ENCODE measurements around the gene PRR16.

GRCh38 chr5:120512068-120512467 is 48.0 kb downstream of the PRR16 start:
- no peak for TF ChIP-seq CTCF (IDR thresholded peaks at IDR 0.05)
- TF ChIP-seq PHF8 (IDR thresholded peaks at IDR 0.05; ENCODE audit: borderline replicate concordance, low read depth): no peak
- no peak for TF ChIP-seq EP300 (IDR thresholded peaks at IDR 0.05)
- TF ChIP-seq MAX (IDR thresholded peaks at IDR 0.05): no peak
- TF ChIP-seq HOXA7 (CRISPR knock-in tag; IDR thresholded peaks at IDR 0.05): no peak
- no peak for TF ChIP-seq HMGXB4 (CRISPR knock-in tag; IDR thresholded peaks at IDR 0.05; ENCODE audit: borderline replicate concordance)
- no peak for TF ChIP-seq REST (IDR thresholded peaks at IDR 0.05)
- TF ChIP-seq JUN (IDR thresholded peaks at IDR 0.05): no peak
- no peak for TF ChIP-seq ESRRA (IDR thresholded peaks at IDR 0.05; ENCODE audit: borderline replicate concordance, low read length)
- no peak for TF ChIP-seq JUNB (IDR thresholded peaks at IDR 0.05)
- TF ChIP-seq POLR2A (IDR thresholded peaks at IDR 0.05; ENCODE audit: low read length): no peak
- TF ChIP-seq MAFK (IDR thresholded peaks at IDR 0.05; ENCODE audit: partially characterized antibody): no peak
